HL-60 (cell line): ENCODE results near the gene EVI5.
A peak's percentile ranks its signal among the peaks of the same experiment; 100 is the strongest.

ENCODE experiments used
- DNase-seq, 2 experiments: peaks; one replicate each; pipeline ENCODE4 v3.0.0-alpha.2; 2010 to 2020; ENCODE audit warnings: low read depth in 1 of 2, low spot score in 1 of 2
- H3K27ac ChIP-seq: fragments of 250-450 bp; sonication (Bioruptor Pico); replicated peaks from 2 replicates; pipeline ENCODE4 v1.5.1; 2020; ENCODE audit warnings: mild to moderate bottlenecking, moderate library complexity
- H3K27me3 ChIP-seq: fragments of 250-450 bp; sonication (Bioruptor Pico); 2 replicates; pipeline ENCODE4 v1.5.1; 2021; ENCODE audit warnings: mild to moderate bottlenecking, moderate library complexity; ENCODE audit not compliant: insufficient read depth, poor library complexity, severe bottlenecking
- H3K4me3 ChIP-seq: replicated peaks from 2 replicates; pipeline ENCODE4 v1.5.1; 2011; ENCODE audit warnings: mild to moderate bottlenecking, control low read depth, low read length; ENCODE audit not compliant: insufficient read depth
- GABPA ChIP-seq: IDR thresholded peaks from 2 replicates; pipeline ENCODE4 v1.6.1; 2012; ENCODE audit warnings: low read depth
- POLR2AphosphoS5 ChIP-seq: IDR thresholded peaks from 2 replicates; pipeline ENCODE4 v1.6.1; 2012; ENCODE audit warnings: low read depth
- SPI1 ChIP-seq: IDR thresholded peaks from 2 replicates; pipeline ENCODE4 v1.6.1; 2012; ENCODE audit warnings: low read depth, mild to moderate bottlenecking, borderline replicate concordance
- TF ChIP-seq, protein P1 (sequence below): IDR thresholded peaks from 2 replicates; pipeline ENCODE4 v1.6.1; 2012; ENCODE audit warnings: low read depth; ENCODE audit not compliant: insufficient replicate concordance
- TF ChIP-seq, protein P2 (sequence below): IDR thresholded peaks from one replicate; pipeline ENCODE4 v1.5.1; 2011; ENCODE audit warnings: low read length, control low read depth, inconsistent platforms; ENCODE audit not compliant: insufficient read depth

Gene EVI5

DNA sequence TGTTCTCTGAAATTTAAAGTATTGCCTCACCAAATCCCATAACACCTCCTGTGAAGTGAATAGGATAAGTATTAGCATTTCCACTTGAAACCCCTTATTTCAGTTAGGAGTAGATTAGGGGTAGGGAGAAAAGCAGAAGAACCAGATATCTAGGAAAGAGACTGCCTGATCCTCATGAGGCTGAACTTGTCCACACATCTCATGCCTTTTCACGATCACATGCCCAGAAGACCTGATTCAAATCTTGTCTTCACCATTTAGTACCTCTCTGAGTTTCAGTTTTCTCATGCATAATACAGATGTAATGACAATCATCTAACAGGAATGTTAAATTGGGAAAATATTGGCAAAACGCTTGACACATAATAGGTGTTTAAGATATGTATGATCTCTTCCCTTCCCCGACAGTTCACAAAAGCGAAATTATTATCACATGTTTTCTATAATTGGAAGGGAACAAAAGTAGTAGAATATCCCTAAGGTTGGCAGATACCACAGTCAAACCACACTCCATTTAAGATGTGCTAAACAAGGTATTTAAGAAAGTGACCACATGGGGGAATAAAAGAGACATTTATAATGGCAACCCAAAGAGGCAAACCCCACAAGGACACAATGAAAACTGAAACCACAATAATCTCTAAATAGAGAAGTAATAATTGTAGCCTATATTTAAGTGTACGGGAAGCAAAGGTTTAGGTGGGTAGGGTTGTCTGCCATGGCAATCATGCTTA, 323.4 kb downstream of the EVI5 start:
- TF ChIP-seq, protein P1, sequence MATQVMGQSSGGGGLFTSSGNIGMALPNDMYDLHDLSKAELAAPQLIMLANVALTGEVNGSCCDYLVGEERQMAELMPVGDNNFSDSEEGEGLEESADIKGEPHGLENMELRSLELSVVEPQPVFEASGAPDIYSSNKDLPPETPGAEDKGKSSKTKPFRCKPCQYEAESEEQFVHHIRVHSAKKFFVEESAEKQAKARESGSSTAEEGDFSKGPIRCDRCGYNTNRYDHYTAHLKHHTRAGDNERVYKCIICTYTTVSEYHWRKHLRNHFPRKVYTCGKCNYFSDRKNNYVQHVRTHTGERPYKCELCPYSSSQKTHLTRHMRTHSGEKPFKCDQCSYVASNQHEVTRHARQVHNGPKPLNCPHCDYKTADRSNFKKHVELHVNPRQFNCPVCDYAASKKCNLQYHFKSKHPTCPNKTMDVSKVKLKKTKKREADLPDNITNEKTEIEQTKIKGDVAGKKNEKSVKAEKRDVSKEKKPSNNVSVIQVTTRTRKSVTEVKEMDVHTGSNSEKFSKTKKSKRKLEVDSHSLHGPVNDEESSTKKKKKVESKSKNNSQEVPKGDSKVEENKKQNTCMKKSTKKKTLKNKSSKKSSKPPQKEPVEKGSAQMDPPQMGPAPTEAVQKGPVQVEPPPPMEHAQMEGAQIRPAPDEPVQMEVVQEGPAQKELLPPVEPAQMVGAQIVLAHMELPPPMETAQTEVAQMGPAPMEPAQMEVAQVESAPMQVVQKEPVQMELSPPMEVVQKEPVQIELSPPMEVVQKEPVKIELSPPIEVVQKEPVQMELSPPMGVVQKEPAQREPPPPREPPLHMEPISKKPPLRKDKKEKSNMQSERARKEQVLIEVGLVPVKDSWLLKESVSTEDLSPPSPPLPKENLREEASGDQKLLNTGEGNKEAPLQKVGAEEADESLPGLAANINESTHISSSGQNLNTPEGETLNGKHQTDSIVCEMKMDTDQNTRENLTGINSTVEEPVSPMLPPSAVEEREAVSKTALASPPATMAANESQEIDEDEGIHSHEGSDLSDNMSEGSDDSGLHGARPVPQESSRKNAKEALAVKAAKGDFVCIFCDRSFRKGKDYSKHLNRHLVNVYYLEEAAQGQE: no peak
- TF ChIP-seq POLR2AphosphoS5: 0 out of 2 replicates have a peak, but pooled peaks have one; percentile 27
- peak in 1 of 2 experiments; percentile 41 for DNase-seq
- Histone ChIP-seq H3K27me3 (no peaks in the 10 kb centered on the region), H3K4me3 (no peak overlapping the region), H3K27ac (peak overlapping the region; percentile 95)

DNA sequence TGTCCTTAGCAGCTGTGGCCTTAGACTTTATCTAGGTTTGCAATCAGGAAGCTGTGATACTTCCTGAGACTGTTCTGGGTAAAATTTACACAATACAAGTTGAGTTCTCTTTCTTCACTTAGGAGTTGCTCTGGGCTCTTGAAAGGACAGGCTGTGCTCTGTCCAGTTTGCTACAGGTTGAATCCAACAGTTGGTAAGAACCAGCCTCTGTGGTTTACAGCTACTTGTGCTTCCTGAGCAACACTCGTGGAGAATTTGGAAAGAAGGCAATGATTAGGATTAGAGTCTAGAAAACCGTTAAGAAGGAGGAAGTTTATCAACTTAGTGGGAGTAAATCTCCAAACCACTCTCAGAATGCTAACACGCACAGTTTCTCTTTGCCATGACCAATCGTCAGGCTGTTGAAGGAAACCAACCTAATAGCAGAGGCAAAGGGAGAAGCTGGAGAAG, 325.0 kb downstream of the EVI5 start:
- DNase-seq: peak; percentile 94 to 97
- peak; percentile 52; the same call in 1 of the 2 replicates for TF ChIP-seq SPI1
- TF ChIP-seq POLR2AphosphoS5: peak; percentile 98
- TF ChIP-seq, protein P2, sequence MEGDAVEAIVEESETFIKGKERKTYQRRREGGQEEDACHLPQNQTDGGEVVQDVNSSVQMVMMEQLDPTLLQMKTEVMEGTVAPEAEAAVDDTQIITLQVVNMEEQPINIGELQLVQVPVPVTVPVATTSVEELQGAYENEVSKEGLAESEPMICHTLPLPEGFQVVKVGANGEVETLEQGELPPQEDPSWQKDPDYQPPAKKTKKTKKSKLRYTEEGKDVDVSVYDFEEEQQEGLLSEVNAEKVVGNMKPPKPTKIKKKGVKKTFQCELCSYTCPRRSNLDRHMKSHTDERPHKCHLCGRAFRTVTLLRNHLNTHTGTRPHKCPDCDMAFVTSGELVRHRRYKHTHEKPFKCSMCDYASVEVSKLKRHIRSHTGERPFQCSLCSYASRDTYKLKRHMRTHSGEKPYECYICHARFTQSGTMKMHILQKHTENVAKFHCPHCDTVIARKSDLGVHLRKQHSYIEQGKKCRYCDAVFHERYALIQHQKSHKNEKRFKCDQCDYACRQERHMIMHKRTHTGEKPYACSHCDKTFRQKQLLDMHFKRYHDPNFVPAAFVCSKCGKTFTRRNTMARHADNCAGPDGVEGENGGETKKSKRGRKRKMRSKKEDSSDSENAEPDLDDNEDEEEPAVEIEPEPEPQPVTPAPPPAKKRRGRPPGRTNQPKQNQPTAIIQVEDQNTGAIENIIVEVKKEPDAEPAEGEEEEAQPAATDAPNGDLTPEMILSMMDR: no peak
- peak; percentile 41; the same call in 1 of the 2 replicates for TF ChIP-seq GABPA
- TF ChIP-seq, protein P1: peak; percentile 67
- no peaks in the 10 kb centered on the region for H3K27me3 ChIP-seq
- no peak overlapping the region for H3K4me3 ChIP-seq
- peak overlapping the region; percentile 95 for H3K27ac ChIP-seq
